Right lobe of liver (tissue), 6 donors: ENCODE results near the gene IRF5. TPM values are rescaled to one million over a fixed set of nuclear protein-coding genes. Genes with fewer than 3 reads are reported as not detected.

ENCODE experiments used
- ATAC-seq, 4 donors: fragments of 200-7000 bp; cut with Tn5 transposase; one replicate each; pipeline ENCODE4 v1.9.1; 2020; ENCODE audit warnings: mild to moderate bottlenecking in 4 of 4, moderate library complexity in 4 of 4
- DNase-seq, 3 donors: peaks; one replicate each; pipeline ENCODE4 v3.0.0-alpha.2; 2020
- H3K27ac ChIP-seq, 3 donors: fragments of 200-600 bp; one replicate each; pipeline ENCODE4 v1.8.0; 2022
- H3K27me3 ChIP-seq, 2 donors: fragments of 200-600 bp; one replicate each; pipeline ENCODE4 v1.8.0; 2022
- H3K36me3 ChIP-seq, 4 donors: fragments of 200-600 bp; sonication (generic) in 1 of 4; one replicate each; pipeline versions ENCODE4 v1.5.1 to v1.8.0; 2017 to 2022; ENCODE audit warnings: control low read depth in 1 of 4
- H3K4me1 ChIP-seq, 4 donors: fragments of 200-600 bp; sonication (generic) in 1 of 4; one replicate each; pipeline versions ENCODE4 v1.5.1 to v1.8.0; 2017 to 2022; ENCODE audit warnings: control low read depth in 1 of 4
- H3K4me3 ChIP-seq, 3 donors: fragments of 200-600 bp; one replicate each; pipeline ENCODE4 v1.8.0; 2022
- H3K9me3 ChIP-seq, 4 donors: fragments of 200-600 bp; sonication (generic) in 1 of 4; one replicate each; pipeline versions ENCODE4 v1.5.1 to v1.8.0; 2017 to 2022; ENCODE audit warnings: control low read depth in 1 of 4
- CTCF ChIP-seq, 4 donors: fragments of 200-600 bp in 3 of 4; fragments of 450-650 bp in 1 of 4; IDR thresholded peaks; one replicate each; pipeline versions ENCODE4 v1.5.1 to v1.8.0; 2016 to 2022; ENCODE audit warnings: antibody characterized with exemption in 4 of 4, mild to moderate bottlenecking in 2 of 4
- POLR2A ChIP-seq: fragments of 450-650 bp; IDR thresholded peaks from one replicate; pipeline ENCODE4 v1.6.1; 2017; ENCODE audit warnings: antibody characterized with exemption, mild to moderate bottlenecking
- WGBS: methylation state at CpG from one replicate; pipeline ENCODE4 v1.1.6; 2018; ENCODE audit warnings: low coverage, low lambda C conversion rate; ENCODE audit not compliant: insufficient coverage; ENCODE audit errors: missing lambda C conversion rate; 5-methylcytosine and 5-hydroxymethylcytosine counted together
- intact Hi-C, 2 donors: fragments of 100-400 bp; cut with DNase I; formaldehyde crosslinking; loops; one replicate each; pipeline versions ENCODE4 v1.11.2 to v1.14.1; 2022
- total RNA-seq, 6 experiments: library from RNA; depleted of rRNA in 2 of 6; stranded (reverse); fragments of >200 nt in 2 of 6; fragmentation: NEBNext Ultra II Directional in 3 of 6; extraction: Animal tissue kit (Norgen Biotek cat#: 25700) in 3 of 6; gene quantifications; one replicate each; pipeline versions ENCODE4 v1.1.0 to v1.2.4, GENCODE V29; 2016 to 2023
- donor health status: DM: no; HTN: yes; CAD: no.
- donor health status: DM: no; HTN: no; CAD: no.
- donor health status: DM: no; HTN: no; CAD: no.
- donor health status: DM: no; HTN: yes; CAD: no.
- donor health status: DM: no; HTN: yes; CAD: no.

IRF5 gene
- total RNA-seq, 6 experiments from 2014 or later = 4.6 to 8.9 (median 6.4) TPM

DNA sequence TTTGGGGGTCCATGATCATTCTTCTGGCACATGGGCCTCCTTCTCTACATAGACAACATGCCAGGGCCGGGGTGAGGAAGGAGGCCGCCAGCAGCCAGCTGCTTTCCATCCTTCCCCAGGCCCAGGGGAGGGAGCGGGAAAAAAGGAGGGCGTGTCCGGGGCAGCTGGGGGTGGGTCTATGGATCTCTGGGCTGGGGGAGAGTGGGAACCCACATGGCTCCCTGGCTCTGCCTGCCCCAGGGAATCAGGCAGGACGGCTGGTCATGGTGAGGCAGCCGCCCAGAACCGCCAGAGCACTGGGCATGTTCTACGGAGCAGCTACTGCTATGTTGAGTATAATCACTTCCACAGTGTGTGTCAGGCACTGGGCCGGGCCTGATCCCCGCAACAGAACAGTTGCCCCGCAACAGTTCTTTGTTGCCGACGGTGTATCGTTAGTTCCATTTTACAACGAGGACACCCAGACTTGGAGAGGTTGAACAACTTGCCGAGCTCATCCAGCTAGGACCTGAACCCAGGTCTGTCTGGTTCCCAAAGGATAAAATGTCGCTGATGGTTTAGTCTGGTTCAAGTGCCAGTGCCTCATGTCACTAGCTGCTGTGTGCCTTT is 6.4 kb upstream of the IRF5 start:
- H3K4me1 ChIP-seq = peaks cover 0 to 21% (median 5%) of the 10 kb centered on the region in 4 donors
- H3K9me3 ChIP-seq = no peaks in the 10 kb centered on the region
- intact Hi-C loops = no loop called here
- H3K4me3 ChIP-seq = no peak overlapping the region
- TF ChIP-seq CTCF (IDR thresholded peaks at IDR 0.05) = no peak
- TF ChIP-seq POLR2A = no peak
- ATAC-seq (no peak), DNase-seq (no peak)
- no peaks in the 10 kb centered on the region for H3K27me3 ChIP-seq
- no peaks in the 10 kb centered on the region for H3K36me3 ChIP-seq
- H3K27ac ChIP-seq = no peak overlapping the region
- WGBS = no CpG with 5 or more reads among the region's 18 CpGs

GRCh38 chr7:128931965-128932861 is 5.5 kb upstream of the IRF5 start:
- no peak overlapping the region for H3K27ac ChIP-seq
- no peaks in the 10 kb centered on the region for H3K27me3 ChIP-seq
- H3K4me3 ChIP-seq = no peak overlapping the region
- H3K36me3 ChIP-seq = no peaks in the 10 kb centered on the region
- H3K4me1 ChIP-seq = peaks cover 0 to 26% (median 5%) of the 10 kb centered on the region in 4 donors
- ATAC-seq (no peak), DNase-seq (no peak)
- intact Hi-C loops = no loop called here
- TF ChIP-seq POLR2A (no peak), CTCF (IDR thresholded peaks at IDR 0.05) (no peak)
- H3K9me3 ChIP-seq = no peaks in the 10 kb centered on the region
- WGBS = 100% methylated on average over 1 of the region's 19 CpGs

DNA sequence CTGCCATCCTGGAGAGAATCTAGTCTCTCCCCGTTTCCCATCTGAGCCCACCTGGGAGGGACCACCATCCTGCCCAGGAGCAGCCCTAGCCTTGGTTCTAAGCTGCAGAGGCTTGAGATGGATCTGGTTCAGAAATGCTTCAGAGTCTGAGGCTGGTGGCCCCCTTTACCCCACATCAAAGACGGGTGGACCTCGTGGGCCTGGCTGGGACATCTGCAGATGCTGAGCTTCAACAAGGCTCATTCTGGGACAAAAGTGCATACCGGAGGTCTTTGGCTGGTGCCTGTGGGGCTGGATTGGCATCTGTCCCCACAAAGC is 4.9 kb upstream of the IRF5 start:
- no peak for ATAC-seq
- Histone ChIP-seq H3K36me3 (no peaks in the 10 kb centered on the region), H3K9me3 (no peaks in the 10 kb centered on the region), H3K4me3 (no peak overlapping the region), H3K4me1 (peaks cover 0 to 31% (median 5%) of the 10 kb centered on the region in 4 donors), H3K27ac (no peak overlapping the region), H3K27me3 (no peaks in the 10 kb centered on the region)
- no peak for DNase-seq
- WGBS = no CpG with 5 or more reads among the region's 4 CpGs
- intact Hi-C loops = no loop called here
- TF ChIP-seq POLR2A (no peak), CTCF (IDR thresholded peaks at IDR 0.05) (no peak)

GRCh38 chr7:128933180-128933891 is 4.4 kb upstream of the IRF5 start:
- no peak overlapping the region for H3K27ac ChIP-seq
- intact Hi-C loops = no loop called here

More at GRCh38 chr7:128933180-128933891, 4.4 kb upstream of the IRF5 start:
- DNase-seq (peak in 2 of 3 donors; percentile 37 to 54), ATAC-seq (peak; percentile 14 to 34 (median 20))
- H3K9me3 ChIP-seq = no peaks in the 10 kb centered on the region
- H3K4me3 ChIP-seq = no peak overlapping the region
- TF ChIP-seq POLR2A (no peak), CTCF (IDR thresholded peaks at IDR 0.05) (no peak)
- H3K4me1 ChIP-seq = peaks cover 0 to 35% (median 5%) of the 10 kb centered on the region in 4 donors
- no peaks in the 10 kb centered on the region for H3K36me3 ChIP-seq
- H3K27me3 ChIP-seq = no peaks in the 10 kb centered on the region
- WGBS = 43% methylated on average over 9 of the region's 15 CpGs
